ENCODE data around the gene LIMA1. TPM values are rescaled to one million over a fixed set of nuclear protein-coding genes. Genes with fewer than 3 reads are reported as not detected.
"Not testable (repeated sequence)": the region's sequence is repeated elsewhere in the genome, so short reads cannot be mapped to it uniquely, and the experiment has no call there.

LIMA1 gene
- total RNA-seq, 4 donors from 2014 or later: 85.0 to 140 (median 116) TPM

DNA sequence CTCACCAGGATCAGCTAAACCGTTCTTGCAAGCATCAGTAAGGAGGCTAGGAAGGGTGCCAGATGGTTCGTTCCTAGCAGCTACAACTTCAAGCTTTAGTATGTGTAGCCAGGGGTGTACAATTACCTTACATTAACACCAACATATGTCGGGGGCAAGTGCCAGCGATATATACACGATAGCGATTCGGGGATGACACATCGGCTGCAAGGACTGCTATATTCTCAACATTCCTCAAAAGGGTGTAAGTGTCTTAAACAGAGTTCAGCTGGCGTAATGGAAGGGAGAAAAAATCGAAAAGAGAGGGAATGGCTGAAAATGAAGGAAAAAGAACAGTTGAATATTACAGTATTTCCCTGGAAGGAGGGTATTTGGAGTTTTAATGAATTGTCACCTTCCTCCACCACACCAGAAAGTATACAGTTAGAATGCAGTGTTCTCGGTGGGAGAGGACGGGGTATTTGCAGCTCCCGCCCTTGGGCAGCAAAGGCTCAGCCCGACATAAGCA lies 545 bp downstream of the LIMA1 start:
- TF ChIP-seq, protein P1, sequence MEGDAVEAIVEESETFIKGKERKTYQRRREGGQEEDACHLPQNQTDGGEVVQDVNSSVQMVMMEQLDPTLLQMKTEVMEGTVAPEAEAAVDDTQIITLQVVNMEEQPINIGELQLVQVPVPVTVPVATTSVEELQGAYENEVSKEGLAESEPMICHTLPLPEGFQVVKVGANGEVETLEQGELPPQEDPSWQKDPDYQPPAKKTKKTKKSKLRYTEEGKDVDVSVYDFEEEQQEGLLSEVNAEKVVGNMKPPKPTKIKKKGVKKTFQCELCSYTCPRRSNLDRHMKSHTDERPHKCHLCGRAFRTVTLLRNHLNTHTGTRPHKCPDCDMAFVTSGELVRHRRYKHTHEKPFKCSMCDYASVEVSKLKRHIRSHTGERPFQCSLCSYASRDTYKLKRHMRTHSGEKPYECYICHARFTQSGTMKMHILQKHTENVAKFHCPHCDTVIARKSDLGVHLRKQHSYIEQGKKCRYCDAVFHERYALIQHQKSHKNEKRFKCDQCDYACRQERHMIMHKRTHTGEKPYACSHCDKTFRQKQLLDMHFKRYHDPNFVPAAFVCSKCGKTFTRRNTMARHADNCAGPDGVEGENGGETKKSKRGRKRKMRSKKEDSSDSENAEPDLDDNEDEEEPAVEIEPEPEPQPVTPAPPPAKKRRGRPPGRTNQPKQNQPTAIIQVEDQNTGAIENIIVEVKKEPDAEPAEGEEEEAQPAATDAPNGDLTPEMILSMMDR (IDR thresholded peaks at IDR 0.05): no peak
- TF ChIP-seq POLR2A (IDR thresholded peaks at IDR 0.05): no peak
- H3K9me3 ChIP-seq: no peaks in the 10 kb centered on the region
- peak in 1 of 2 donors; percentile 46 for DNase-seq
- peaks cover 0 to 4% of the 10 kb centered on the region in 2 donors for H3K4me1 ChIP-seq
- peak overlapping the region; percentile 79 to 93 for H3K27ac ChIP-seq
- intact Hi-C loops (cut with DNase I; ENCODE audit: low total_unique reads): loop anchor here (10.0 kb wide), 1 partner anchor 58 kb away; no protein-coding TSS in a partner anchor
- H3K27me3 ChIP-seq: no peaks in the 10 kb centered on the region
- H3K36me3 ChIP-seq: no peaks in the 10 kb centered on the region
- peak overlapping the region; percentile 59 to 94 for H3K4me3 ChIP-seq

DNA sequence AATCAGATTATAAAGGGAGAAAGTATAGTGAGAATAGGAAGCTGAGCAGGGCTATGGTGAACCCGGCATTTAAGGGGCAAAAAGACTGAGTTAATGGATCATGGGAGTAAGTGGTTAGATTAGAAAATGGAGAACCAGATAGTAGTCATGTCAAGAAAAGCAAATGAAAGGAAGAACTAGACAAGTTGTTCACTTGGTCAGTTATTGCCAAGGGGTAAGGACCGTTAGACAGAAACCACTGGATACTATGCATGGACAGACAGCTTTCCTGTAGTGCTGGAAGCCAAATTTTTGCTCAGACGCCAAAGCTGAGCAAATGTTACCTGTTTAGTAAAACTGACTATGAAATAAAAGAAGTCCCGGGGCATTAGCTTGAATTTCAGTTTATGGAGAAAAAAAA lies 3.8 kb downstream of the LIMA1 start:
- no peak for DNase-seq
- intact Hi-C loops (cut with DNase I; ENCODE audit: low total_unique reads): no loop called here
- no peak overlapping the region for H3K27ac ChIP-seq
- no peak for TF ChIP-seq POLR2A (IDR thresholded peaks at IDR 0.05)
- TF ChIP-seq, protein P1 (IDR thresholded peaks at IDR 0.05): no peak
- H3K4me1 ChIP-seq: peaks cover 0 to 3% of the 10 kb centered on the region in 2 donors
- H3K27me3 ChIP-seq: no peaks in the 10 kb centered on the region
- no peaks in the 10 kb centered on the region for H3K36me3 ChIP-seq
- no peak overlapping the region for H3K4me3 ChIP-seq
- H3K9me3 ChIP-seq: no peaks in the 10 kb centered on the region

DNA sequence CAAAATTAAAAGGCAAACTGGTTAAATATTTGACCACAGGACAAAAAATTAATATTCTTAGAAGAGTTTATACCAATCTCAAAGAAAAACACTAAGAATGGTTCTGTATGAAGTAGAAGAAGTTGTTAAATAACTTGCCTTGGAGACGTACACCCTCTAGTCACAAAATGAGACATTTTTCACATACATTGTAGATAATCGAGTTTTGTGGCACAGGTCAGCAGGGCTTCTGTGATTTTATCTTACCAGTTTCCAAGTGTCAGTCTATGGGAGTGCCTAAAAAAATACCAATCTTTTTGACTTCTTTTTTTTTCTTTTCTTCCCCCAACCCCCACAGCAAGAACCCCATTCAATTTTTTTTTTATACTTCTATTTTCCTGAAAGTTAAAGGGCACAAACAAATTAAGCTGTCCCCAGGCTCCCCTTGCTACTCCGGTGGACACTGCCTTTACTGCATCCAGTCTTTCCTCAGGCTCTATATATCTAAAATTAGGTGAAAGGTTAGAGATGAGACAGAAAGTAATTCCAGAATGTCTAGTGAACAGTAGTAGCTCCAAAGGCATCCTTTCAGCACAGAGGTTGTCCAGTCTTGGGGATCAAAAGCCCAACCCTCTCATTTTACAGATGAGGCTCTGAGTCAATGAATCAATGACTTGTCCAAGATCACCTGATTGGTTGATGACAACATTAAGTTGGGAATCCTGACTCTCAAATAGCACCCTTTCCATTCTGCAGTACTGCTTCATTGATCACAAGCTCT lies 6.2 kb downstream of the LIMA1 start:
- no peak for TF ChIP-seq POLR2A (IDR thresholded peaks at IDR 0.05)
- TF ChIP-seq, protein P1 (IDR thresholded peaks at IDR 0.05): no peak
- H3K27ac ChIP-seq: peak overlapping the region; percentile 29 to 92
- no peaks in the 10 kb centered on the region for H3K36me3 ChIP-seq
- H3K9me3 ChIP-seq: no peaks in the 10 kb centered on the region
- peaks cover 0 to 5% of the 10 kb centered on the region in 2 donors for H3K4me1 ChIP-seq
- no peaks in the 10 kb centered on the region for H3K27me3 ChIP-seq
- intact Hi-C loops (cut with DNase I; ENCODE audit: low total_unique reads): no loop called here
- no peak overlapping the region for H3K4me3 ChIP-seq
- DNase-seq: no peak

- no peaks in the 10 kb centered on the region for H3K27me3 ChIP-seq
- peaks cover 0 to 11% of the 10 kb centered on the region in 2 donors for H3K4me1 ChIP-seq
- intact Hi-C loops (cut with DNase I; ENCODE audit: low total_unique reads): no loop called here
- TF ChIP-seq, protein P1 (IDR thresholded peaks at IDR 0.05): no peak
- TF ChIP-seq POLR2A (IDR thresholded peaks at IDR 0.05): no peak
- DNase-seq: no peak
- H3K27ac ChIP-seq: peak overlapping the region; percentile 55 to 92
- no peaks in the 10 kb centered on the region for H3K36me3 ChIP-seq
- H3K9me3 ChIP-seq: no peaks in the 10 kb centered on the region
- no peak overlapping the region for H3K4me3 ChIP-seq
Measured at GRCh38 chr12:50276068-50276467, 7.3 kb downstream of the LIMA1 start.

GRCh38 chr12:50275556-50275955 lies 7.8 kb downstream of the LIMA1 start:
- Histone ChIP-seq H3K4me3 (no peak overlapping the region), H3K9me3 (no peaks in the 10 kb centered on the region), H3K36me3 (no peaks in the 10 kb centered on the region), H3K27me3 (no peaks in the 10 kb centered on the region), H3K4me1 (peaks cover 0 to 13% of the 10 kb centered on the region in 2 donors), H3K27ac (peak overlapping the region; percentile 55 to 92)
- intact Hi-C loops (cut with DNase I; ENCODE audit: low total_unique reads): no loop called here
- DNase-seq: peak in 1 of 2 donors; percentile 60
- TF ChIP-seq POLR2A (IDR thresholded peaks at IDR 0.05): no peak
- TF ChIP-seq, protein P1 (IDR thresholded peaks at IDR 0.05): no peak

DNA sequence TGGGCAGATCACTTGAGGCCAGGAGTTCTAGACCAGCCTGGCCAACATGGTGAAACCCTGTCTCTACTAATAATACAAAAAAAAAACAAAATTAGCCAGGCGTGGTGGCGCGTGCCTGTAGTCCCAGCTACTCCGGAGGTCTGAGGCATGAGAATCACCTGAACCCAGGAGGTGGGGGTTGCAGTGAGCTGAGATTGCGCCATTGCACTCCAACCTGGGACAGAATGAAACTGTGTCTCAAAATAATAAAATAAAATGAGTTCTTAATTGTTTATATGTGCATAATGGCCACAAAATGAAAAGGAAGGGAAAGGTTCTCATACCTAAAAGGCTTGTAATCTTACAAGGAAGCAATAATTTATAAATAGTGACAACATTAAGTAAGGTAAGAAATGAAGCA lies 8.2 kb downstream of the LIMA1 start:
- H3K36me3 ChIP-seq; intact Hi-C loops (cut with DNase I; ENCODE audit: low total_unique reads); H3K4me3 ChIP-seq; DNase-seq; H3K27me3 ChIP-seq; H3K9me3 ChIP-seq: not testable (repeated sequence)
- peak overlapping the region; percentile 55 to 92 for H3K27ac ChIP-seq
- peaks cover 0 to 13% of the 10 kb centered on the region in 2 donors for H3K4me1 ChIP-seq
